GM12878 (cell line): ENCODE data around the gene UGT1A6. TPM values are rescaled to one million over a fixed set of nuclear protein-coding genes. Genes with fewer than 3 reads are reported as not detected.

Source experiments
- ATAC-seq: fragments of 200-7000 bp; cut with Tn5 transposase; 3 replicates; pipeline ENCODE4 v1.9.1; 2020; ENCODE audit warnings: mild to moderate bottlenecking, moderate library complexity
- BruUV-seq: library from RNA; stranded (reverse); fragments of 400-500 nt; replicated peaks from 2 replicates; lab custom pipeline; 2021; lab: Mats Ljungman, UMichigan
- CTCF ChIA-PET: fragments of 300-600 bp; sonication (Branson Sonifier 250); formaldehyde crosslinking; extraction: SDS; loops from one replicate; lab custom pipeline; 2021; ENCODE audit warnings: inconsistent platforms; lab: Yijun Ruan, JAX
- POLR2A ChIA-PET: fragments of 350-600 bp; formaldehyde crosslinking; extraction: SDS; loops from one replicate; lab custom pipeline; 2021; ENCODE audit warnings: inconsistent platforms; lab: Charles Lee
- RAD21 ChIA-PET: fragments of 300-600 bp; sonication (Branson Sonifier 250); formaldehyde crosslinking; loops from one replicate; lab custom pipeline; 2023; ENCODE audit warnings: antibody characterized with exemption; ENCODE audit not compliant: unreplicated experiment; lab: Charles Lee
- SMC1A ChIA-PET: fragments of 300-600 bp; sonication (Branson Sonifier 250); formaldehyde crosslinking; loops from one replicate; lab custom pipeline; 2023; ENCODE audit not compliant: unreplicated experiment, uncharacterized antibody; lab: Charles Lee
- DNase-seq: peaks from one replicate; pipeline ENCODE4 v3.0.0-alpha.2; 2011; ENCODE audit warnings: low read depth, low spot score
- FAIRE-seq: peaks from 3 replicates; lab custom pipeline; 2011; peaks lifted over from hg19 to GRCh38; lab: Jason Lieb, UNC
- H2AFZ ChIP-seq: 2 replicates; pipeline ENCODE4 v1.6.0; 2011; ENCODE audit warnings: low read depth, low read length, control low read depth; ENCODE audit not compliant: control insufficient read depth
- H3K27ac ChIP-seq: 2 replicates; pipeline ENCODE4 v1.5.1; 2011; ENCODE audit warnings: control low read depth; ENCODE audit not compliant: control insufficient read depth, insufficient read depth
- H3K27me3 ChIP-seq, 2 experiments: replicated peaks in 1 of 2; 2 replicates each; pipeline versions ENCODE4 v1.6.0 to v1.6.1; 2011; ENCODE audit warnings: low read length in 1 of 2; ENCODE audit not compliant: control insufficient read depth in 2 of 2, insufficient read depth in 2 of 2
- H3K36me3 ChIP-seq, 2 experiments: 2 replicates each; pipeline ENCODE4 v1.5.1; 2011; ENCODE audit warnings: low read length in 1 of 2; ENCODE audit not compliant: control insufficient read depth in 2 of 2, insufficient read depth in 2 of 2
- H3K4me1 ChIP-seq: 2 replicates; pipeline ENCODE4 v1.6.1; 2011; ENCODE audit warnings: mild to moderate bottlenecking, low read length, moderate library complexity, mixed read lengths; ENCODE audit not compliant: control insufficient read depth, insufficient read depth
- H3K4me2 ChIP-seq: 2 replicates; pipeline ENCODE4 v1.6.0; 2011; ENCODE audit warnings: control low read depth; ENCODE audit not compliant: control insufficient read depth, insufficient read depth
- H3K4me3 ChIP-seq: fragments of 200-600 bp; sonication (generic); 2 replicates; pipeline ENCODE4 v1.5.1; 2016
- H3K79me2 ChIP-seq: 2 replicates; pipeline ENCODE4 v1.6.0; 2011; ENCODE audit warnings: low read length; ENCODE audit not compliant: control insufficient read depth, insufficient read depth
- H3K9ac ChIP-seq: 2 replicates; pipeline ENCODE4 v1.8.0; 2011; ENCODE audit warnings: low read length, control low read depth, mixed read lengths; ENCODE audit not compliant: control insufficient read depth, insufficient read depth
- H3K9me3 ChIP-seq: replicated peaks from 3 replicates; pipeline ENCODE4 v1.5.1; 2011; ENCODE audit warnings: mild to moderate bottlenecking, low read length; ENCODE audit not compliant: control insufficient read depth, insufficient read depth
- H4K20me1 ChIP-seq: 2 replicates; pipeline ENCODE4 v1.6.0; 2011; ENCODE audit not compliant: control insufficient read depth, insufficient read depth
- CREB1 ChIP-seq: IDR thresholded peaks from 2 replicates; pipeline ENCODE4 v1.6.1; 2012; ENCODE audit warnings: low read depth, mild to moderate bottlenecking, inconsistent platforms
- EP300 ChIP-seq, 2 experiments: fragments of 150-350 bp in 1 of 2; IDR thresholded peaks; 2 replicates each; pipeline ENCODE4 v1.6.1; 2011 to 2012; ENCODE audit warnings: low read depth in 2 of 2, low read length in 2 of 2, borderline replicate concordance in 1 of 2, improper control_type of control experiment in 1 of 2, inconsistent platforms in 1 of 2; ENCODE audit not compliant: control insufficient read depth in 1 of 2
- IRF3 ChIP-seq: fragments of 450-650 bp; IDR thresholded peaks from 2 replicates; pipeline ENCODE4 v1.6.1; 2014; ENCODE audit warnings: mild to moderate bottlenecking
- JUND ChIP-seq: IDR thresholded peaks from 2 replicates; pipeline ENCODE4 v1.6.1; 2012; ENCODE audit warnings: low read depth, mild to moderate bottlenecking, low read length, improper control_type of control experiment, moderate library complexity
- KLF5 ChIP-seq: fragments of 450-650 bp; IDR thresholded peaks from 2 replicates; pipeline ENCODE4 v1.6.1; 2014; ENCODE audit warnings: mild to moderate bottlenecking; ENCODE audit not compliant: partially characterized antibody
- MEF2A ChIP-seq: IDR thresholded peaks from 2 replicates; pipeline ENCODE4 v1.6.1; 2011; ENCODE audit warnings: low read depth, mild to moderate bottlenecking, low read length, moderate library complexity; ENCODE audit not compliant: insufficient read depth
- NFYB ChIP-seq: IDR thresholded peaks from 2 replicates; pipeline ENCODE4 v1.6.1; 2011; ENCODE audit warnings: low read depth, mild to moderate bottlenecking, low read length, improper control_type of control experiment, moderate library complexity; ENCODE audit not compliant: insufficient read depth
- NR2F1 ChIP-seq: fragments of 450-650 bp; conservative IDR thresholded peaks from 2 replicates; pipeline ENCODE4 v1.6.1; 2017; ENCODE audit warnings: mild to moderate bottlenecking
- PRDM15 ChIP-seq: fragments of 450-650 bp; formaldehyde crosslinking; IDR thresholded peaks from 2 replicates; pipeline ENCODE4 v1.4.0; 2020; ENCODE audit warnings: mild to moderate bottlenecking, moderate library complexity
- SP1 ChIP-seq: IDR thresholded peaks from one replicate; pipeline ENCODE4 v1.6.1; 2011; ENCODE audit warnings: low read depth, low read length
- SUZ12 ChIP-seq: fragments of 200-600 bp; sonication (generic); IDR thresholded peaks from one replicate; pipeline ENCODE4 v1.6.1; 2018; ENCODE audit warnings: antibody characterized with exemption, mild to moderate bottlenecking; ENCODE audit not compliant: unreplicated experiment
- USF1 ChIP-seq: IDR thresholded peaks from 2 replicates; pipeline ENCODE4 v1.6.1; 2011; ENCODE audit warnings: borderline replicate concordance, low read depth, mild to moderate bottlenecking, moderate library complexity, mixed read lengths, low read length; ENCODE audit not compliant: insufficient read depth; ENCODE audit errors: extremely low read length
- WGBS: methylation state at CpG from one replicate; pipeline ENCODE4 v1.1.6; 2016; ENCODE audit warnings: low lambda C conversion rate; ENCODE audit not compliant: insufficient replicate concordance, insufficient coverage; ENCODE audit errors: missing lambda C conversion rate; 5-methylcytosine and 5-hydroxymethylcytosine counted together
- in situ Hi-C: fragments of 300-500 bp; cut with MboI; formaldehyde crosslinking; loops from 9 replicates; pipeline ENCODE4 v1.14.3; 2018; ENCODE audit warnings: mixed read lengths
- intact Hi-C: fragments of 100-400 bp; cut with micrococcal nuclease; formaldehyde crosslinking; loops from one replicate; pipeline ENCODE4 v1.14.2; 2022; ENCODE audit not compliant: unreplicated experiment
- polyA plus RNA-seq, 11 experiments: library from polyadenylated mRNA; depleted of rRNA in 4 of 11; unstranded in 6 of 11; stranded (reverse) in 5 of 11; fragments of >200 nt; fragmentation: Nextera tagmentation in 4 of 11; fragmentation: Illumina TruSeq in 1 of 11; extraction: Ambion mirVana in 4 of 11; extraction: Trizol in 1 of 11; gene quantifications; 1 replicate in 1 of 11; 2 replicates in 10 of 11; pipeline versions ENCODE4 v1.2.1 to v1.2.3, GENCODE V29; 2011 to 2016; ENCODE audit warnings: inconsistent platforms in 2 of 11, missing spikeins in 2 of 11, low read depth in 1 of 11
- total RNA-seq, 4 experiments: library from RNA; depleted of rRNA in 3 of 4; stranded (reverse); fragments of >200 nt in 3 of 4; fragmentation: Illumina TruSeq in 1 of 4; extraction: Trizol in 1 of 4; gene quantifications; 2 replicates each; pipeline versions ENCODE4 v1.2.1 to v1.2.3, GENCODE V29; 2013 to 2021

Gene UGT1A6
- total and polyA plus RNA-seq, 10 of the 15 experiments (the other 5 are each of a cell fraction or from before 2014, with no cell fraction given): not detected

GRCh38 chr2:233690444-233690843 lies 2.2 kb upstream of the UGT1A6 start:
- SMC1A ChIA-PET: no interaction called here
- no peak overlapping the region for H3K4me3 ChIP-seq
- H3K4me1 ChIP-seq: no peaks in the 10 kb centered on the region
- H3K27me3 ChIP-seq: peaks cover 0 to 3% of the 10 kb centered on the region in 2 experiments; a peak in 1 of 4 replicates
- POLR2A ChIA-PET: no interaction called here
- H3K36me3 ChIP-seq: no peaks in the 10 kb centered on the region
- no peak overlapping the region for H3K4me2 ChIP-seq
- no peak overlapping the region for H3K9ac ChIP-seq
- no peaks in the 10 kb centered on the region for H4K20me1 ChIP-seq
- in situ Hi-C loops (no loop called here), intact Hi-C loops (no loop called here)
- H3K9me3 ChIP-seq: no peaks in the 10 kb centered on the region
- RAD21 ChIA-PET: no interaction called here
- FAIRE-seq (no peak), DNase-seq (no peak), ATAC-seq (no peak)
- no peak overlapping the region for H3K27ac ChIP-seq
- BruUV-seq: no TSS peak
- CTCF ChIA-PET: no interaction called here
- no peaks in the 10 kb centered on the region for H3K79me2 ChIP-seq
- H2AFZ ChIP-seq: no peak overlapping the region
- 50% methylated on average over 4 of the region's 4 CpGs for WGBS
- TF ChIP-seq JUND (no peak), NR2F1 (no peak), NFYB (no peak), MEF2A (no peak), CREB1 (no peak), SP1 (no peak), IRF3 (no peak), USF1 (no peak), KLF5 (no peak), EP300 (IDR thresholded peaks at IDR 0.05; ENCODE audit: borderline replicate concordance in 1 of 2, control insufficient read depth in 1 of 2, low read depth in 2 of 2, low read length in 2 of 2) (no peak), SUZ12 (no peak), PRDM15 (CRISPR knock-in tag) (no peak)
